Endodermal cell (in vitro differentiated cells): Measurements from ENCODE around the gene DOCK10. TPM values are rescaled to one million over a fixed set of nuclear protein-coding genes. Genes with fewer than 3 reads are reported as not detected.

Experiments
- DNase-seq: peaks from one replicate; pipeline ENCODE4 v3.0.0-alpha.2; 2017
- H3K27ac ChIP-seq: 2 replicates; pipeline ENCODE4 v1.5.1; 2013; ENCODE audit warnings: mild to moderate bottlenecking, low read depth, low read length, moderate library complexity
- H3K27me3 ChIP-seq: 2 replicates; pipeline ENCODE4 v1.6.1; 2013; ENCODE audit warnings: mild to moderate bottlenecking, low read length, moderate library complexity; ENCODE audit not compliant: insufficient read depth, control insufficient read depth, poor library complexity, severe bottlenecking
- H3K36me3 ChIP-seq: 2 replicates; pipeline ENCODE4 v1.7.0; 2013; ENCODE audit warnings: mild to moderate bottlenecking, low read length, moderate library complexity; ENCODE audit not compliant: control insufficient read depth, insufficient read depth
- H3K4me1 ChIP-seq: one replicate; pipeline ENCODE4 v1.7.0; 2013; ENCODE audit warnings: low read length; ENCODE audit not compliant: control insufficient read depth, insufficient read depth
- H3K4me3 ChIP-seq: 2 replicates; pipeline ENCODE4 v1.5.1; 2013; ENCODE audit warnings: mild to moderate bottlenecking, low read length, moderate library complexity
- H3K9ac ChIP-seq: 2 replicates; pipeline ENCODE4 v1.6.1; 2013; ENCODE audit warnings: mild to moderate bottlenecking, low read length, moderate library complexity; ENCODE audit not compliant: poor library complexity, severe bottlenecking; ENCODE audit errors: extremely low read depth
- H3K9me3 ChIP-seq: 2 replicates; pipeline ENCODE4 v1.6.1; 2013; ENCODE audit warnings: mild to moderate bottlenecking, low read length, moderate library complexity; ENCODE audit not compliant: control insufficient read depth
- H3K27ac Mint-ChIP-seq: 2 replicates; pipeline ENCODE4 v1.8.0; 2020; ENCODE audit warnings: mixed read lengths
- H3K27me3 Mint-ChIP-seq: 2 replicates; pipeline ENCODE4 v1.8.0; 2021; ENCODE audit warnings: mild to moderate bottlenecking, mixed read lengths; ENCODE audit not compliant: insufficient read depth
- H3K36me3 Mint-ChIP-seq: 2 replicates; pipeline ENCODE4 v1.8.0; 2020; ENCODE audit warnings: low read depth, mixed read lengths
- H3K4me1 Mint-ChIP-seq: 2 replicates; pipeline ENCODE4 v1.8.0; 2020; ENCODE audit warnings: mixed read lengths
- H3K4me3 Mint-ChIP-seq: 2 replicates; pipeline ENCODE4 v1.8.0; 2020; ENCODE audit warnings: mild to moderate bottlenecking, moderate library complexity, mixed read lengths
- H3K9me3 Mint-ChIP-seq: 2 replicates; pipeline ENCODE4 v1.8.0; 2020; ENCODE audit warnings: mild to moderate bottlenecking, mixed read lengths
- WGBS, 2 experiments: methylation state at CpG; one replicate each; pipeline versions ENCODE4 v1.1.5 to v1.1.7; 2013; ENCODE audit warnings: missing lambda C conversion rate in 2 of 2, mixed read lengths in 1 of 2; ENCODE audit not compliant: insufficient coverage in 1 of 2, insufficient read length in 1 of 2; 5-methylcytosine and 5-hydroxymethylcytosine counted together
- total RNA-seq, 2 donors: library from RNA; stranded (reverse); fragmentation: NEBNext Ultra II Directional in 1 of 2; extraction: Animal tissue kit (Norgen Biotek cat#: 25700) in 1 of 2; gene quantifications; 2 replicates in 1 of 2; 3 replicates in 1 of 2; pipeline ENCODE4 v1.2.1, GENCODE V29; 2021
- TF ChIP-seq, protein P1 (sequence below): fragments of 200-600 bp; sonication (generic); conservative IDR thresholded peaks from 2 replicates; pipeline ENCODE4 v1.5.0; 2021; ENCODE audit warnings: antibody characterized with exemption, mild to moderate bottlenecking

DOCK10 gene
- total RNA-seq, 2 donors from 2014 or later, result 0.44 to 1.4 TPM

DNA sequence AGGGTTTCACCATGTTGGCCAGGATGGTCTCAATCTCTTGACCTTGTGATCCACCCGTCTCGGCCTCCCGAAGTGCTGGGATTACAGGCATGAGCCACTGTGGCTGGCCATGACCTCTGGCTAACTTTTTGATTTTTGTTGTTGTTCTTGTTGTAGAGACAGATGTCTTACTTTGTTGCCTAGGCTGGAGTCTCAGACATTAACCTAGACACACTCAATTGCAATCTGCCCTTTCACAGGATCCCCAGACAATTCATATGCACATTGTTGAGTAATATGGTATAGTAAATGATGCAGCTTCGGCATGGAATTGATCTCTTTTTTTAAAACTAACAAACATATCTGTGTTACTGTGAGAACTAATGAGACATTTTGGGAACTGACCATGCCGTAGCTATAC is 195.6 kb downstream of the DOCK10 start:
- Histone ChIP-seq H3K36me3 (no peaks in the 10 kb centered on the region), H3K9me3 (no peaks in the 10 kb centered on the region), H3K4me1 (no peaks in the 10 kb centered on the region), H3K4me3 (no peak overlapping the region), H3K27ac (no peak overlapping the region), H3K27me3 (no peaks in the 10 kb centered on the region), H3K9ac (no peak overlapping the region)
- H3K36me3 Mint-ChIP-seq, result no peaks in the 10 kb centered on the region
- TF ChIP-seq, protein P1, sequence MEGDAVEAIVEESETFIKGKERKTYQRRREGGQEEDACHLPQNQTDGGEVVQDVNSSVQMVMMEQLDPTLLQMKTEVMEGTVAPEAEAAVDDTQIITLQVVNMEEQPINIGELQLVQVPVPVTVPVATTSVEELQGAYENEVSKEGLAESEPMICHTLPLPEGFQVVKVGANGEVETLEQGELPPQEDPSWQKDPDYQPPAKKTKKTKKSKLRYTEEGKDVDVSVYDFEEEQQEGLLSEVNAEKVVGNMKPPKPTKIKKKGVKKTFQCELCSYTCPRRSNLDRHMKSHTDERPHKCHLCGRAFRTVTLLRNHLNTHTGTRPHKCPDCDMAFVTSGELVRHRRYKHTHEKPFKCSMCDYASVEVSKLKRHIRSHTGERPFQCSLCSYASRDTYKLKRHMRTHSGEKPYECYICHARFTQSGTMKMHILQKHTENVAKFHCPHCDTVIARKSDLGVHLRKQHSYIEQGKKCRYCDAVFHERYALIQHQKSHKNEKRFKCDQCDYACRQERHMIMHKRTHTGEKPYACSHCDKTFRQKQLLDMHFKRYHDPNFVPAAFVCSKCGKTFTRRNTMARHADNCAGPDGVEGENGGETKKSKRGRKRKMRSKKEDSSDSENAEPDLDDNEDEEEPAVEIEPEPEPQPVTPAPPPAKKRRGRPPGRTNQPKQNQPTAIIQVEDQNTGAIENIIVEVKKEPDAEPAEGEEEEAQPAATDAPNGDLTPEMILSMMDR, result no peak
- no peaks in the 10 kb centered on the region for H3K9me3 Mint-ChIP-seq
- WGBS, 2 experiments, result 72 to 94% methylated on average over 3 to 4 of the region's 5 CpGs
- no peak for DNase-seq
- H3K4me1 Mint-ChIP-seq, result peaks cover 8% of the 10 kb centered on the region
- no peak overlapping the region for H3K27ac Mint-ChIP-seq
- no peaks in the 10 kb centered on the region for H3K27me3 Mint-ChIP-seq
- no peak overlapping the region for H3K4me3 Mint-ChIP-seq

DNA sequence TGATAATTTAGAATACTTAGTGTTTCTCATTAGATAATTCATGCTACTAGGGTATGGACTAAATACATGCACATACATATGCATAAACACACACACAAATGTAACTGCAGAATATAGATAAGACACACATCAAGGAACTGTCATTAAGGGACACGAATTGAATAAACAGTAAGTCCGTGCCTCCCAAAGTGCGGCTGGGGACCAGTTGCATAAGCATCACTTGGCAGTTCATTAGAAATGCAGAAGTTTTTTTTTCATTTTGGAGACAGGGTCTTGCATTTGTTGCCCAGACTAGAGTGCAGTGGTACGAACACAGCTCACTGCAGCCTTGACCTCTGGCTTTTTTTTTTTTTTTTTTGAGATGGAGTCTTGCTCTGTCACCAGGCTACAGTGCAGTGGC is 196.1 kb downstream of the DOCK10 start:
- Histone ChIP-seq H3K27ac (no peak overlapping the region), H3K9me3 (no peaks in the 10 kb centered on the region), H3K4me1 (no peaks in the 10 kb centered on the region), H3K9ac (no peak overlapping the region), H3K4me3 (no peak overlapping the region), H3K27me3 (no peaks in the 10 kb centered on the region), H3K36me3 (no peaks in the 10 kb centered on the region)
- H3K4me1 Mint-ChIP-seq, result peaks cover 8% of the 10 kb centered on the region
- H3K36me3 Mint-ChIP-seq, result no peaks in the 10 kb centered on the region
- no peak overlapping the region for H3K27ac Mint-ChIP-seq
- no peaks in the 10 kb centered on the region for H3K9me3 Mint-ChIP-seq
- TF ChIP-seq, protein P1, result no peak
- no peak for DNase-seq
- 93 to 94% methylated on average over 4 of the region's 4 CpGs for WGBS, 2 experiments
- no peaks in the 10 kb centered on the region for H3K27me3 Mint-ChIP-seq
- H3K4me3 Mint-ChIP-seq, result no peak overlapping the region

DNA sequence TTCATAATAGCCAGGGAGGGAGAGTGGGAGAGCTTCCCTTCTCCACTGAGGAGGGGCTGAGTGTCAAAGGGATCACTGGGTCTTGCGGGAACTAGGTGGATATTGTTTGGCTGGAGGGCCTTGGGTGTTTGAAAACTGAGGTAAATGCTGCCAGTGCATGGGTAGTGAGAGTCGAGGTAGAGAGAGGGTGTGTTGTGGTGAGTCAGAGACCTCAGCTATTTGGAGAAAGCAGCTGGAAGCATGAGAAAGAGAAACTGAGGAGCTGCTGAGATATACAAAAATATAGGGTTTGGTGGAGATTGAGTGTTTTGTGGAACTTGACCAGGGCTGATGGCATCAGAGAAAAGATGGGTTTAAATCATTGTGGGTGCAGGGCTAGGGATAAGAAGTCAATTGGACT is 199.1 kb downstream of the DOCK10 start:
- Histone ChIP-seq H3K9me3 (no peaks in the 10 kb centered on the region), H3K27ac (no peak overlapping the region), H3K36me3 (no peaks in the 10 kb centered on the region), H3K9ac (no peak overlapping the region), H3K4me1 (no peaks in the 10 kb centered on the region), H3K4me3 (no peak overlapping the region), H3K27me3 (no peaks in the 10 kb centered on the region)
- TF ChIP-seq, protein P1, result no peak
- Mint-ChIP-seq H3K4me3 (no peak overlapping the region), H3K27ac (no peak overlapping the region), H3K36me3 (no peaks in the 10 kb centered on the region), H3K4me1 (peaks cover 4% of the 10 kb centered on the region), H3K27me3 (no peaks in the 10 kb centered on the region), H3K9me3 (no peaks in the 10 kb centered on the region)
- DNase-seq, result no peak
- 83 to 100% methylated on average over 1 to 2 of the region's 2 CpGs for WGBS, 2 experiments
